Testis (tissue), 2 donors: ENCODE data around the gene C1QL2.

Experiments
- POLR2A ChIP-seq: fragments of 450-650 bp; IDR thresholded peaks from one replicate; pipeline ENCODE4 v1.6.1; 2017; ENCODE audit warnings: antibody characterized with exemption, mild to moderate bottlenecking, moderate library complexity
- TF ChIP-seq, protein P1 (sequence below), 3 experiments: fragments of 450-650 bp in 2 of 3; fragments of 200-600 bp in 1 of 3; sonication (generic) in 1 of 3; IDR thresholded peaks; one replicate each; pipeline ENCODE4 v1.5.1; 2016 to 2019; ENCODE audit warnings: antibody characterized with exemption in 3 of 3, mild to moderate bottlenecking in 2 of 3, moderate library complexity in 1 of 3

- no peak for TF ChIP-seq POLR2A
- TF ChIP-seq, protein P1, sequence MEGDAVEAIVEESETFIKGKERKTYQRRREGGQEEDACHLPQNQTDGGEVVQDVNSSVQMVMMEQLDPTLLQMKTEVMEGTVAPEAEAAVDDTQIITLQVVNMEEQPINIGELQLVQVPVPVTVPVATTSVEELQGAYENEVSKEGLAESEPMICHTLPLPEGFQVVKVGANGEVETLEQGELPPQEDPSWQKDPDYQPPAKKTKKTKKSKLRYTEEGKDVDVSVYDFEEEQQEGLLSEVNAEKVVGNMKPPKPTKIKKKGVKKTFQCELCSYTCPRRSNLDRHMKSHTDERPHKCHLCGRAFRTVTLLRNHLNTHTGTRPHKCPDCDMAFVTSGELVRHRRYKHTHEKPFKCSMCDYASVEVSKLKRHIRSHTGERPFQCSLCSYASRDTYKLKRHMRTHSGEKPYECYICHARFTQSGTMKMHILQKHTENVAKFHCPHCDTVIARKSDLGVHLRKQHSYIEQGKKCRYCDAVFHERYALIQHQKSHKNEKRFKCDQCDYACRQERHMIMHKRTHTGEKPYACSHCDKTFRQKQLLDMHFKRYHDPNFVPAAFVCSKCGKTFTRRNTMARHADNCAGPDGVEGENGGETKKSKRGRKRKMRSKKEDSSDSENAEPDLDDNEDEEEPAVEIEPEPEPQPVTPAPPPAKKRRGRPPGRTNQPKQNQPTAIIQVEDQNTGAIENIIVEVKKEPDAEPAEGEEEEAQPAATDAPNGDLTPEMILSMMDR (IDR thresholded peaks at IDR 0.05), result no peak
Measured at GRCh38 chr2:119157850-119158511, 570 bp downstream of the C1QL2 start.
